SK-N-SH (cell line): ENCODE results near the gene GOLPH3L. TPM values are rescaled to one million over a fixed set of nuclear protein-coding genes. Genes with fewer than 3 reads are reported as not detected.
A peak's percentile ranks its signal among the peaks of the same experiment; 100 is the strongest.
"Not testable (repeated sequence)": the region's sequence is repeated elsewhere in the genome, so short reads cannot be mapped to it uniquely, and the experiment has no call there.

Source experiments
- CTCF ChIA-PET: fragments of 300-600, 350-600 bp; formaldehyde crosslinking; extraction: SDS; loops from one replicate; lab custom pipeline; 2021; lab: Yijun Ruan, JAX
- POLR2A ChIA-PET: fragments of 350-600 bp; sonication (Branson Sonifier 250); formaldehyde crosslinking; extraction: SDS; loops from one replicate; lab custom pipeline; 2020; ENCODE audit warnings: antibody characterized with exemption, inconsistent platforms; lab: Yijun Ruan, JAX
- DNase-seq: peaks from one replicate; pipeline ENCODE4 v3.0.0; 2012
- H2AFZ ChIP-seq: fragments of 200-600 bp; sonication (generic); 2 replicates; pipeline ENCODE4 v1.8.1; 2016; ENCODE audit warnings: antibody characterized with exemption, mild to moderate bottlenecking, low read depth
- H3F3A ChIP-seq: fragments of 200-600 bp; sonication (generic); replicated peaks from 2 replicates; pipeline ENCODE3; 2016; ENCODE audit warnings: antibody characterized with exemption, mild to moderate bottlenecking; ENCODE audit not compliant: insufficient read depth
- H3K27ac ChIP-seq, 2 experiments: fragments of 200-500 bp in 1 of 2; fragments of 200-600 bp in 1 of 2; sonication (Bioruptor generic) in 1 of 2; sonication (generic), shearing (Covaris generic) in 1 of 2; 2 replicates each; pipeline versions ENCODE4 v1.5.1 to v1.6.1; 2014 to 2016; ENCODE audit warnings: low read depth in 2 of 2, inconsistent platforms in 1 of 2, low read length in 1 of 2, mild to moderate bottlenecking in 1 of 2, mixed read lengths in 1 of 2
- H3K27me3 ChIP-seq: fragments of 200-600 bp; sonication (generic), shearing (Covaris generic); 2 replicates; pipeline ENCODE4 v1.6.1; 2016; ENCODE audit warnings: mixed run types; ENCODE audit not compliant: insufficient read depth
- H3K36me3 ChIP-seq, 2 experiments: fragments of 200-500 bp in 1 of 2; fragments of 200-600 bp in 1 of 2; sonication (Bioruptor generic) in 1 of 2; sonication (generic) in 1 of 2; replicated peaks in 1 of 2; 2 replicates each; pipeline versions ENCODE3 to v1.5.1; 2014 to 2016; ENCODE audit warnings: low read length in 1 of 2, mild to moderate bottlenecking in 1 of 2; ENCODE audit not compliant: insufficient read depth in 2 of 2, control insufficient read depth in 1 of 2
- H3K4me1 ChIP-seq, 2 experiments: fragments of 200-500 bp in 1 of 2; fragments of 200-600 bp in 1 of 2; sonication (Bioruptor generic) in 1 of 2; sonication (generic), shearing (Covaris generic) in 1 of 2; 2 replicates each; pipeline versions ENCODE4 v1.5.1 to v1.6.1; 2014 to 2016; ENCODE audit warnings: low read depth in 1 of 2, low read length in 1 of 2, mixed run types in 1 of 2; ENCODE audit not compliant: insufficient read depth in 2 of 2, control insufficient read depth in 1 of 2
- H3K4me2 ChIP-seq: fragments of 200-600 bp; sonication (generic), shearing (Covaris generic); 2 replicates; pipeline ENCODE4 v1.6.1; 2017; ENCODE audit warnings: mixed run types
- H3K4me3 ChIP-seq, 2 experiments: fragments of 200-500 bp in 1 of 2; fragments of 200-600 bp in 1 of 2; sonication (Bioruptor generic) in 1 of 2; sonication (generic), shearing (Covaris generic) in 1 of 2; 2 replicates each; pipeline versions ENCODE4 v1.5.1 to v1.8.1; 2014 to 2016; ENCODE audit warnings: low read depth in 2 of 2, inconsistent platforms in 1 of 2, low read length in 1 of 2, mild to moderate bottlenecking in 1 of 2, mixed read lengths in 1 of 2, moderate library complexity in 1 of 2
- H3K79me2 ChIP-seq: fragments of 200-600 bp; sonication (generic); 2 replicates; pipeline ENCODE4 v1.8.1; 2017; ENCODE audit warnings: mild to moderate bottlenecking; ENCODE audit not compliant: insufficient read depth
- H3K9ac ChIP-seq: fragments of 200-600 bp; sonication (generic); 2 replicates; pipeline ENCODE4 v1.6.1; 2017; ENCODE audit warnings: mixed run types
- H3K9me2 ChIP-seq: fragments of 200-600 bp; sonication (generic); 2 replicates; pipeline ENCODE4 v1.6.1; 2017; ENCODE audit warnings: mixed run types
- H3K9me3 ChIP-seq: fragments of 200-600 bp; sonication (generic); 2 replicates; pipeline ENCODE4 v1.6.1; 2017; ENCODE audit warnings: mixed run types, mild to moderate bottlenecking, moderate library complexity
- H4K20me1 ChIP-seq: fragments of 200-600 bp; sonication (generic); 2 replicates; pipeline ENCODE4 v1.6.1; 2017; ENCODE audit warnings: mild to moderate bottlenecking, mixed run types; ENCODE audit not compliant: insufficient read depth
- CHD2 ChIP-seq: fragments of 150-350 bp; IDR thresholded peaks from 2 replicates; pipeline ENCODE4 v1.6.1; 2018; ENCODE audit warnings: low read length; ENCODE audit not compliant: partially characterized antibody
- ELF1 ChIP-seq: IDR thresholded peaks from 2 replicates; pipeline ENCODE4 v1.4.0; 2012
- EP300 ChIP-seq, 2 experiments: IDR thresholded peaks; 2 replicates each; pipeline versions ENCODE4 v1.4.0 to v1.6.1; 2012; ENCODE audit warnings: borderline replicate concordance in 1 of 2, low read depth in 1 of 2, low read length in 1 of 2
- EZH2phosphoT487 ChIP-seq: fragments of 200-600 bp; sonication (generic); IDR thresholded peaks from 2 replicates; pipeline ENCODE4 v1.6.1; 2017; ENCODE audit warnings: low read depth, mixed run types, mild to moderate bottlenecking, antibody characterized with exemption, moderate library complexity, borderline replicate concordance
- FOXM1 ChIP-seq: IDR thresholded peaks from 2 replicates; pipeline ENCODE4 v1.4.0; 2012; ENCODE audit warnings: low read depth, mild to moderate bottlenecking
- IRF3 ChIP-seq: fragments of 150-350 bp; IDR thresholded peaks from 2 replicates; pipeline ENCODE4 v1.6.1; 2016; ENCODE audit warnings: mild to moderate bottlenecking, low read depth, low read length
- JUND ChIP-seq: IDR thresholded peaks from 2 replicates; pipeline ENCODE4 v1.4.0; 2012
- NFIC ChIP-seq: IDR thresholded peaks from 2 replicates; pipeline ENCODE4 v1.4.0; 2012; ENCODE audit warnings: borderline replicate concordance
- SMC3 ChIP-seq: IDR thresholded peaks from 2 replicates; pipeline ENCODE4 v1.6.1; 2012; ENCODE audit warnings: low read depth, low read length, improper control_type of control experiment
- WGBS: methylation state at CpG from one replicate; pipeline ENCODE4 v1.1.6; 2017; ENCODE audit warnings: low lambda C conversion rate; 5-methylcytosine and 5-hydroxymethylcytosine counted together
- polyA plus RNA-seq, 3 experiments: library from polyadenylated mRNA; depleted of rRNA; stranded (reverse); fragments of >200 nt; gene quantifications; 2 replicates each; pipeline ENCODE4 v1.2.3, GENCODE V29; 2012
- TF ChIP-seq, protein P1 (sequence below): fragments of 150-350 bp; IDR thresholded peaks from 2 replicates; pipeline ENCODE4 v1.6.1; 2017; ENCODE audit warnings: antibody characterized with exemption, low read length, low read depth, borderline replicate concordance
- TF ChIP-seq, protein P2 (sequence below): IDR thresholded peaks from 2 replicates; pipeline ENCODE4 v1.4.0; 2012; ENCODE audit warnings: low read depth, borderline replicate concordance
- TF ChIP-seq, protein P3 (sequence below): IDR thresholded peaks from 2 replicates; pipeline ENCODE4 v1.4.0; 2012; ENCODE audit warnings: low read depth, borderline replicate concordance

GOLPH3L gene
- polyA plus RNA-seq, 1 of the 3 experiments (the other 2 are of a cell fraction): 7.8 TPM

- H3F3A ChIP-seq: peaks cover 28% of the 10 kb centered on the region
- H3K9me2 ChIP-seq, H3K27ac ChIP-seq, POLR2A ChIA-PET, H3K27me3 ChIP-seq, DNase-seq, H3K4me2 ChIP-seq, H3K4me3 ChIP-seq, H3K9me3 ChIP-seq, H4K20me1 ChIP-seq, H2AFZ ChIP-seq, H3K9ac ChIP-seq: not testable (repeated sequence)
- H3K79me2 ChIP-seq: peaks cover 46% of the 10 kb centered on the region
- CTCF ChIA-PET: interaction anchor here (1.4 to 2.7 kb wide), 2 partner anchors 76 to 189 kb away, joined by 3 to 6 read pairs; no protein-coding TSS in a partner anchor
- 100% methylated on average over 1 of the region's 1 CpG for WGBS
- H3K4me1 ChIP-seq: peaks cover 19 to 31% of the 10 kb centered on the region in 2 experiments
- H3K36me3 ChIP-seq: peaks cover 34 to 57% of the 10 kb centered on the region in 2 experiments
Measured at GRCh38 chr1:150624134-150624533, 72.8 kb downstream of the GOLPH3L start.

DNA sequence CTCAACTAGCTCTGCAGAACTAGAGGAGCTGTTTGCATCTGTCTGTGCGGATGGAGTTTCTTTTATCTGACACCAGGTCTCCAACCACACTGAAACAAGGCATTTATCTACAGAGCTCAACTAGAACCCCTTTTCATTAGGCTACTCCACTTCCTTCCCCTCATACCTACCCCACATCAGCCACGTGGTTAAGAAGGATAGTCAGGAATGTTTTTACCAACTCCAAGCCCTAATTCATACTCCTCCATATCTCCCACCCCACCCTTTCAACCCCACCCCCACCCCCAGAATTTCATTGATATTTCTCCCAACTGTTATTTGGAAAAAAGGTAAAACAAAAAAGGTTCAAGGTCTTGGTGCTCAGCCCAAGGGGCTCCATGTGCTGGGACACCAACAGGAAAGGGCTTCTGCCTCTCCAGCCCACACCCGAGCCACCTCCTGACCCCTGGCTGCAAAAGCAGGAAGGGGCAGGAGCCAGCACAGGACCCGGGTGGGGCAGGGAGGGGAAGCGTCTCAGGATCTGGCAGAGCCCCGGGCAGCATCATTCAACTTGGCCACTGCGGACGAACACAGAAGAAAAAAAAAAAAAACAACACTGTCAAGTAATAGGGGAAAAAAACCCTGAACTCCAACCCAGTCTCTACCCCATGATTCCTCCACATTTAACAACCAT, 74.5 kb downstream of the GOLPH3L start:
- no peak overlapping the region for H3K4me2 ChIP-seq
- no peaks in the 10 kb centered on the region for H3K9me3 ChIP-seq
- H3K9me2 ChIP-seq: no peaks in the 10 kb centered on the region
- H3K36me3 ChIP-seq: peaks cover 41 to 55% of the 10 kb centered on the region in 2 experiments
- H3F3A ChIP-seq: peaks cover 28% of the 10 kb centered on the region
- no peaks in the 10 kb centered on the region for H4K20me1 ChIP-seq
- 84% methylated on average over 7 of the region's 8 CpGs for WGBS
- no peak for TF ChIP-seq NFIC
- no peak for TF ChIP-seq JUND
- TF ChIP-seq IRF3: no peak
- TF ChIP-seq CHD2: no peak
- TF ChIP-seq, protein P1, sequence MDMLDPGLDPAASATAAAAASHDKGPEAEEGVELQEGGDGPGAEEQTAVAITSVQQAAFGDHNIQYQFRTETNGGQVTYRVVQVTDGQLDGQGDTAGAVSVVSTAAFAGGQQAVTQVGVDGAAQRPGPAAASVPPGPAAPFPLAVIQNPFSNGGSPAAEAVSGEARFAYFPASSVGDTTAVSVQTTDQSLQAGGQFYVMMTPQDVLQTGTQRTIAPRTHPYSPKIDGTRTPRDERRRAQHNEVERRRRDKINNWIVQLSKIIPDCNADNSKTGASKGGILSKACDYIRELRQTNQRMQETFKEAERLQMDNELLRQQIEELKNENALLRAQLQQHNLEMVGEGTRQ: no peak
- no peak for TF ChIP-seq SMC3
- no peak for TF ChIP-seq ELF1
- TF ChIP-seq, protein P2, sequence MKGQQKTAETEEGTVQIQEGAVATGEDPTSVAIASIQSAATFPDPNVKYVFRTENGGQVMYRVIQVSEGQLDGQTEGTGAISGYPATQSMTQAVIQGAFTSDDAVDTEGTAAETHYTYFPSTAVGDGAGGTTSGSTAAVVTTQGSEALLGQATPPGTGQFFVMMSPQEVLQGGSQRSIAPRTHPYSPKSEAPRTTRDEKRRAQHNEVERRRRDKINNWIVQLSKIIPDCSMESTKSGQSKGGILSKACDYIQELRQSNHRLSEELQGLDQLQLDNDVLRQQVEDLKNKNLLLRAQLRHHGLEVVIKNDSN: no peak
- TF ChIP-seq FOXM1: no peak
- no peak for TF ChIP-seq EZH2phosphoT487
- no peak for TF ChIP-seq EP300 (IDR thresholded peaks at IDR 0.05; ENCODE audit: borderline replicate concordance in 1 of 2, low read depth in 1 of 2, low read length in 1 of 2)
- TF ChIP-seq, protein P3, sequence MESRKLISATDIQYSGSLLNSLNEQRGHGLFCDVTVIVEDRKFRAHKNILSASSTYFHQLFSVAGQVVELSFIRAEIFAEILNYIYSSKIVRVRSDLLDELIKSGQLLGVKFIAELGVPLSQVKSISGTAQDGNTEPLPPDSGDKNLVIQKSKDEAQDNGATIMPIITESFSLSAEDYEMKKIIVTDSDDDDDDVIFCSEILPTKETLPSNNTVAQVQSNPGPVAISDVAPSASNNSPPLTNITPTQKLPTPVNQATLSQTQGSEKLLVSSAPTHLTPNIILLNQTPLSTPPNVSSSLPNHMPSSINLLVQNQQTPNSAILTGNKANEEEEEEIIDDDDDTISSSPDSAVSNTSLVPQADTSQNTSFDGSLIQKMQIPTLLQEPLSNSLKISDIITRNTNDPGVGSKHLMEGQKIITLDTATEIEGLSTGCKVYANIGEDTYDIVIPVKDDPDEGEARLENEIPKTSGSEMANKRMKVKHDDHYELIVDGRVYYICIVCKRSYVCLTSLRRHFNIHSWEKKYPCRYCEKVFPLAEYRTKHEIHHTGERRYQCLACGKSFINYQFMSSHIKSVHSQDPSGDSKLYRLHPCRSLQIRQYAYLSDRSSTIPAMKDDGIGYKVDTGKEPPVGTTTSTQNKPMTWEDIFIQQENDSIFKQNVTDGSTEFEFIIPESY: no peak
- no peak for DNase-seq
- H3K4me3 ChIP-seq: no peak overlapping the region
- peaks cover 30% of the 10 kb centered on the region for H3K79me2 ChIP-seq
- no peaks in the 10 kb centered on the region for H3K27me3 ChIP-seq
- POLR2A ChIA-PET: interaction anchor here (1.5 kb wide), 1 partner anchor 45 kb away, joined by 3 read pairs; no protein-coding TSS in a partner anchor
- H2AFZ ChIP-seq: no peak overlapping the region
- CTCF ChIA-PET: interaction anchor here (1.0 to 5.4 kb wide), 4 partner anchors 18 to 74 kb away, joined by 3 to 58 read pairs (median 4); no protein-coding TSS in a partner anchor
- H3K4me1 ChIP-seq: peaks cover 10 to 22% of the 10 kb centered on the region in 2 experiments
- H3K27ac ChIP-seq: peak overlapping the region in 1 of 2 experiments; percentile 72; a peak in 1 of 4 replicates
- no peak overlapping the region for H3K9ac ChIP-seq
